Adipose tissue (tissue), 3 donors: ENCODE data around the gene SMARCA4. TPM values are rescaled to one million over a fixed set of nuclear protein-coding genes. Genes with fewer than 3 reads are reported as not detected.
"Not testable (repeated sequence)": the region's sequence is repeated elsewhere in the genome, so short reads cannot be mapped to it uniquely, and the experiment has no call there.

Experiments
- H3K27ac ChIP-seq: one replicate; pipeline ENCODE4 v1.5.1; 2013; ENCODE audit warnings: low read depth, low read length
- WGBS, 3 donors: extraction: QIAGEN DNeasy Blood & Tissue Kit; methylation state at CpG; one replicate each; pipeline ENCODE4 v1.1.7; 2013; 5-methylcytosine and 5-hydroxymethylcytosine counted together
- polyA plus RNA-seq, 3 donors: library from polyadenylated mRNA; stranded (reverse); fragments of 200-250 nt; gene quantifications; one replicate each; pipeline ENCODE4 v1.2.3, GENCODE V29; 2013
- donor health status: healthy with polysubstance abuse.
- donor health status: Bipolar disorder and iron deficiency.
- donor health status: healthy.

The SMARCA4 gene
- polyA plus RNA-seq, 3 donors: 22.5 to 42.5 (median 37.7) TPM

DNA sequence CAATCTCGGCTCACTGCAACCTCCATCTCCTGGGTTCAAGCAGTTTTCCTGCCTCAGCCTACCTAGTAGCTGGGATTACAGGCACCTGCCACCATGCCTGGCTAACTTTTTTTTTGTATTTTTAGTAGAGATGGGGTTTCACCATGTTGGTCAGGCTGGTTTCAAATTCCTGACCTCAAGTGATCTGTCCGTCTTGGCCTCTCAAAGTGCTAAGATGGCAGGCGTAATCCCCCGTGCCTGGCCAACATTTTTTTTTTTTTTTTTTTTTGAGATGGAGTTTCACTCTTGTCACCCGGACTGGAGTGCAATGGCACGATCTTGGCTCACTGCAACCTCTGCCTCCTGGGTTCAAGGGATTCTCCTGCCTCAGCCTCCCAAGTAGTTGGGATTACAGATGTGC lies 31.3 kb downstream of the SMARCA4 start:
- WGBS, 3 donors: 84 to 88% (median 87%) methylated on average over 5 to 6 of the region's 6 CpGs
- not testable (repeated sequence) for H3K27ac ChIP-seq

DNA sequence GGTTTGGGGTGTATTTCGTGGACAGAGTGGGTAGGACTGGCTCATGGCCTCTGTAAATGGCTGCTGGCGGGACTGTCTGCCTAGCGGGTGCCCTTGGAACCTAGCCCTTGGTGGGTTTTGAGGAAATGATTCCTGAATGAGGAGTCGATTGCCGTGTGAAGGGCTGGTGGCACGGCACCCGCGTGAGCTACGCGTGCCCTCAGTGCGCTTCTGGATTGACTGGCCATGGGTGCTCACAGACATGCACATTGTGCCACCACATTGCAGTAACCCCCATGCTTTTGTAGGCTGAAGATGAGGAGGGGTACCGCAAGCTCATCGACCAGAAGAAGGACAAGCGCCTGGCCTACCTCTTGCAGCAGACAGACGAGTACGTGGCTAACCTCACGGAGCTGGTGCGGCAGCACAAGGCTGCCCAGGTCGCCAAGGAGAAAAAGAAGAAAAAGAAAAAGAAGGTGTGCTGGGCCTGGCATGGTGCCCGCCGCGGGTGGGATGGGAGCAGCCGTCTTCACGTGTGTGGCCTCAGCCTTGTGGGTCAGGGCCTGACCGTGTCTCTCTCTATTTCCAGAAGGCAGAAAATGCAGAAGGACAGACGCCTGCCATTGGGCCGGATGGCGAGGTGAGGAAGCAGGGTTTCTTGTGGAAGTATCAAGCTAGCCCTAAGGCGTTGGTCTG lies 35.2 kb downstream of the SMARCA4 start:
- no peak overlapping the region for H3K27ac ChIP-seq
- 92 to 94% (median 93%) methylated on average over 28 to 29 of the region's 29 CpGs for WGBS, 3 donors

- H3K27ac ChIP-seq: no peak overlapping the region
- 45 to 75% (median 60%) methylated on average over 6 of the region's 6 CpGs for WGBS, 3 donors
Measured at GRCh38 chr19:10998045-10998533, 37.3 kb downstream of the SMARCA4 start.

DNA sequence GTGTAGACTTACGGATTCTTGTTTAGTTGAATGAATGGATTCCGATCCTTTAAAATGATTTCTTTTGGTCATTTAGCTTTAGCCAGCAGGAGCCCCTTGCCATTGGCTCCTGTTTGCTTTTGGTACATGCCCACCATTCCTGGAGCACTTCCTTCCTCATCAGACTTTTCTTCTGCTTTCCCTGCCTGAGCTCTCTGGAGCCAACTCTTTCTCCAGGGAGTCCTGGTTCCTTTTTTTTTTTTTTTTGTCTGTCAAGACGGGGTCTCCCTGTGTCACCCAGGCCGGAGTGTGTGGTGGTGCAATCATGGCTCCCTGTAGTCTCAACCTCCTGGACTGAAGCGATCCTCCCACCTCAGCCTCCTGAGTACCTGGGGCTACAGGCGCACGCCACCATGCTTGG lies 37.8 kb downstream of the SMARCA4 start:
- no peak overlapping the region for H3K27ac ChIP-seq
- 83 to 99% (median 87%) methylated on average over 7 of the region's 7 CpGs for WGBS, 3 donors

DNA sequence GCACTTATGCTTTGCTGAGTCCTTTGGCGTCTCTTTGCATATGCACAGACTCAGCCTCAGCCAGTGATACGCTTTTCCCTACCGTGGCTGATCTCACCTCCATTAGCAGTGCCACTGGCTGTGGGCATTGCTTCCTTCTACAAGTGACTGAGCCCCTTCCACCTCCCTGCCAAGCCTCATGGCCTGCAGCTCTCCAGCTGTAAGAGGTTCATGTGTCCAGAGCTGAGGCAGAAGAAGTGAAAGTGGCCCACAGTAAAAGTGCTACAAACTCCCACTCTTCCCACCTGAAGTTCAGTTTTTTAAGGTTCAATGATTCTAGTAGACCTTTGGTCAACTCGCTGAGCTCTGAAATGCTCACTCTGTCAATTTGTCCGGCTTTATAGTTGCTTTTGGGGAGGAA lies 44.7 kb downstream of the SMARCA4 start:
- WGBS, 3 donors: 78 to 89% (median 79%) methylated on average over 5 of the region's 5 CpGs
- no peak overlapping the region for H3K27ac ChIP-seq

GRCh38 chr19:11007385-11007784 lies 46.6 kb downstream of the SMARCA4 start:
- H3K27ac ChIP-seq: no peak overlapping the region
- 93 to 99% (median 97%) methylated on average over 4 to 5 of the region's 5 CpGs for WGBS, 3 donors

GRCh38 chr19:11007962-11008532 lies 47.2 kb downstream of the SMARCA4 start:
- 93 to 97% (median 93%) methylated on average over 14 of the region's 14 CpGs for WGBS, 3 donors
- H3K27ac ChIP-seq: no peak overlapping the region

GRCh38 chr19:11010041-11010440 lies 49.2 kb downstream of the SMARCA4 start:
- WGBS, 3 donors: 95 to 97% (median 96%) methylated on average over 9 of the region's 9 CpGs
- H3K27ac ChIP-seq: no peak overlapping the region

DNA sequence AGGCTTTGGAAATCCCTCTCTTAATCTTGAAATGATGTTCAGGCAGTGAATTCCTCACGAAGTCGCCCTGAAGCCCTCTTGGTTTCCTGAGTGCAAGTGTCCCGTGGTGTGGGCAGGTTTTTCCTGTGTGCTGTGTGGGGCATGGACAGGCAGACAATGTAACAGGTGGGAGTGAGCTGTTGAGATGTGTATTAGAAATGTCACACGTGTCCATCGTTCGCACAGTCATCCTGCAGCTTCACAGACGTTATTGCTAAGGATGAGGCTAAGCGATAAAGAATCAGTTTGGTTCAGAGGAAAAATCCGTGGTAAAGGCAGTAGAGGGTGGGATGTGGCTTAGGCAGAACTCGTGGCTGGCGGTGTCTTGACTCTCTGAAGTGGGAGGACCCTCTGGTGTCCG lies 51.7 kb downstream of the SMARCA4 start:
- WGBS, 3 donors: 83 to 91% (median 87%) methylated on average over 12 of the region's 12 CpGs
- no peak overlapping the region for H3K27ac ChIP-seq

DNA sequence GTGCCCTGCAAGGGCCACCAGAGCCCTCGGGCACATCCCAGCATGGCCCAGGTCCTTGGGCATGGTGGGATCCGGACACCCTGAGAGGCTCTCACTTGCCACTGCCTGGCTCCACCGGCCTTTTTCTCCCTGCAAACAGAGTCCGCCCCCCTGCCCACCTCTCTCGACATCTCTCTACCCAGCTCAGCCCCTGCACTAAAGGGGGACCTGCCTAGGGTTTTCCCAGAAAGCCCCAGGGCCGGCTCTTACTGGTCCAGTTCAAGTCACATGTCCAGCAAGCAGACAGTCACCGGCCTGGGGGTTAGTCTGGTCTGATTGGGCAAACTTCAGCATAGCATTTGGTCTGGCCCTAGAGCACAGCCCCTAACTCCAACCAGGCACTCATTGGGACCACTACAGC lies 52.9 kb downstream of the SMARCA4 start:
- WGBS, 3 donors: 94 to 96% (median 95%) methylated on average over 7 of the region's 7 CpGs
- H3K27ac ChIP-seq: no peak overlapping the region

DNA sequence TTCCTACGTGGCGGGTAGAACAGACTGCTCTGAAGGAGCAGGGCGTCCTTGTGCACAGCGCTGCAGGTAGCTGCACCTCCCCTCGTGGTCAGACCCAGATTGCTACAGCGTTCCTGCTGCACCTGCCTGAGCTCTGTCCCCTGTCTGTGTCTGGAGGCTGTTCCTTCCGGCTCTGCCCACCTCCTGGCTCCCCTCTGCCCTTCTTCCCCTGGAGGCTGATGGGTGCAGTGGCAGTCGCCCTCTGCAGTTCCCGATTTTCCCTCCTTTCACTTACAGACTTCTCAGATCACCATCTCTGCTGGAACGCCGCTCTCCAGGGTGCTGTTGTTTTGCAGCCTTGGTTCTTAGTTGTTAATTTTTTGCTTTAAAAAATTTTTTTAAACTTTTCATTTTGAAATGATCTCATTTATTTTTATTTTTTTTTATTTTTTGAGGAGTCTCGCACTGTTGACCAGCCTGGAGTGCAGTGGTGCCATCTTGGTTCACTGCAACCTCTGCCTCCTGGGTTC lies 53.6 kb downstream of the SMARCA4 start:
- 90 to 94% (median 92%) methylated on average over 12 of the region's 12 CpGs for WGBS, 3 donors
- no peak overlapping the region for H3K27ac ChIP-seq

DNA sequence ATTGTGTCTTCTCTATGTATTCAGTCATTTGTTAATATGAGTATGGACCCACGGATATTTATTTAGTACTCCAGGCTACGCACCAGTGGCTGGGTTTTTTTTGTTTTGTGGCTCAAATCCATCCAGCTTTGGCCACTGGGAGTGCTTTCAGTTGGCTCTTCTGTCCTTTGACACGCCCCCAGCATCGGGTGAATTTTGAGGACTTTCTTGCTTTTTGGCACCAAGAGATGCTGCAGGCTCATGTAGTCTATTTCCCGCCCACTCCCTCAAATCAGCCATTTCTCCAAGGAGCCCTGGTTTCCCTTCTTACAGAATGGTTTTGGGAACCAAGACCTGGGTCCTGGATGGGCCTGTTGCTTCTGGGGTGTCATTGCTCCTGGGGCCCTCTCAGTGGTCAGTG lies 55.8 kb downstream of the SMARCA4 start:
- 71 to 72% (median 72%) methylated on average over 5 of the region's 5 CpGs for WGBS, 3 donors
- no peak overlapping the region for H3K27ac ChIP-seq

DNA sequence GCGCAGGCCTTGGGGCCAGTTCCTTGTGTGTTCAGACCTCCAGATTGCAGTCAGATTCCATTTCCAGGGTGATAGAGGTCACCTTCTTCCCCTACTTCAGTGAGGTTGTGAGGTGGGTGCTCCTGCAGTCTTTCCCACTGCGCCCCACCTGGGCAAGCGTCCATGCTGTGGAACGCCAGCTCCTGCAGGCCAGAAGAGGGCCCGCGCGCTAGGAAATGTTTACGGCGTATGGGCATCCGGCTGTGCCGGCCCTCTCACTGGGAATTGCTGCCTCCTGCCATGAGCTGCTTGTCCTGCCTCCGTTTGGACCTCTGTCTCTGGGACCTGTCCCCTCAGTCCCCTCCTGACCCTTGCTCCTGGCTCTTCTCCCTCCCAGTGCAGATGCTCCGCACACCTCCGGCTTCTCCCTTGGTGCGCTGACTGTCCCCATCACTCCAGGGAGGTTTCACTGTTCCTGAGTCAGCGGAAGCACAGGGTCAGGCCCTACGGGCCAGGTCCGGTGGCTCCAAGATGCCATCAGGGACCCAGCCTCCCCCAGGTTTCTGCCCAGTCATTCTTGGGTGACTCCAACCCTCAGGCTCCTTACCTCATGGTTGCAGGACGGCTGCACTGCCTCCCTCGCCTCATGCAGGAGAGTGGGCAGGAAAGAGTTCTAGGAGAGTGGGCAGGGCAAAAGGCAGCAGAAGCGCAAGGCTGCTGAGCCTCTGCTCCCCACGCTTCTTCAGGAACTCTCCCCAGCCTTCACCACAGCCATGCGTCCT lies 56.6 kb downstream of the SMARCA4 start:
- 94 to 96% (median 95%) methylated on average over 23 of the region's 23 CpGs for WGBS, 3 donors

DNA sequence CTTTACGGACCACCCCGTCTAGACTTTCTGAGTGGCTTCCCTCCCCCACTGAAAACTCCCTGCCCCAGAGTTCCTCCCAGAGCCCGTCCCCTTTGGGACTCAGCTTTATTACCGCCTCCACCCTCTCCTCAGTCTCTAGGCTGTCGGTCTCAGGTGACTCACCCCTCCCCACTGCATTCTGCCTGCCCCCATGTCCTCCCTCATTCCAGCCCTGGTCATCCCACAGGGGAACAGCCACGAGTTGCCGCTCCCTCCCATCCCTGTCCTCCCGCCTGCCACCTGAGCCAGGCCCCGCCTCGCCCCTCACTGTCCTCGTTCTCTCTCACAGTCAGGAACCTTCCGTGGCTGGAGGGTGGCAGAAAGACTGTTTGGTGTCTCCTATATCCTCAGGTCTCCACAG lies 57.3 kb downstream of the SMARCA4 start:
- no peak overlapping the region for H3K27ac ChIP-seq
- WGBS, 3 donors: 78 to 82% (median 78%) methylated on average over 12 of the region's 12 CpGs

More for the DNA sequence above, 56.6 kb downstream of the SMARCA4 start:
- H3K27ac ChIP-seq: no peak overlapping the region

- 91 to 96% (median 94%) methylated on average over 13 of the region's 13 CpGs for WGBS, 3 donors
Measured at GRCh38 chr19:11018763-11019162, 57.9 kb downstream of the SMARCA4 start.

GRCh38 chr19:11019262-11019661 lies 58.4 kb downstream of the SMARCA4 start:
- WGBS, 3 donors: 89 to 93% (median 91%) methylated on average over 19 to 21 of the region's 21 CpGs
- H3K27ac ChIP-seq: no peak overlapping the region

More at GRCh38 chr19:11018763-11019162, 57.9 kb downstream of the SMARCA4 start:
- H3K27ac ChIP-seq: no peak overlapping the region

- 65 to 83% (median 77%) methylated on average over 8 of the region's 8 CpGs for WGBS, 3 donors
Measured at GRCh38 chr19:11019824-11020223, 59.0 kb downstream of the SMARCA4 start.

GRCh38 chr19:11020423-11020822 lies 59.6 kb downstream of the SMARCA4 start:
- no peak overlapping the region for H3K27ac ChIP-seq
- WGBS, 3 donors: 98 to 100% (median 99%) methylated on average over 6 of the region's 6 CpGs

More at GRCh38 chr19:11019824-11020223, 59.0 kb downstream of the SMARCA4 start:
- no peak overlapping the region for H3K27ac ChIP-seq
